Common myeloid progenitor, CD34-positive (primary cell): Measurements from ENCODE around the gene MCTP2.

Experiments used
- CTCF ChIA-PET: fragments of 350-600 bp; sonication (Branson Sonifier 250); formaldehyde crosslinking; loops from one replicate; lab custom pipeline; 2021; ENCODE audit warnings: antibody characterized with exemption; lab: Charles Lee
- POLR2A ChIA-PET: fragments of 350-600 bp; sonication (Branson Sonifier 250); formaldehyde crosslinking; loops from one replicate; lab custom pipeline; 2021; ENCODE audit warnings: antibody characterized with exemption; lab: Charles Lee
- DNase-seq, 3 donors: peaks; one replicate each; pipeline versions ENCODE4 v3.0.0 to v3.0.0-alpha.2; 2013
- H3K27ac ChIP-seq, 2 experiments: 1 replicate in 1 of 2; 2 replicates in 1 of 2; pipeline ENCODE4 v1.7.0; 2013; ENCODE audit warnings: inconsistent platforms in 2 of 2, low read length in 2 of 2, mild to moderate bottlenecking in 2 of 2, low read depth in 1 of 2, moderate library complexity in 1 of 2; ENCODE audit not compliant: severe bottlenecking in 2 of 2, insufficient read depth in 1 of 2, poor library complexity in 1 of 2
- H3K27me3 ChIP-seq, 5 experiments: replicated peaks in 2 of 5; 1 replicate in 3 of 5; 2 replicates in 2 of 5; pipeline versions ENCODE4 v1.6.1 to v1.7.0; 2013; ENCODE audit warnings: low read length in 4 of 5, mild to moderate bottlenecking in 2 of 5, moderate library complexity in 2 of 5, inconsistent platforms in 1 of 5; ENCODE audit not compliant: insufficient read depth in 5 of 5, control insufficient read depth in 4 of 5
- H3K36me3 ChIP-seq, 4 experiments: 1 replicate in 2 of 4; 2 replicates in 2 of 4; pipeline versions ENCODE4 v1.6.1 to v1.7.0; 2013; ENCODE audit warnings: low read length in 3 of 4, control low read depth in 1 of 4, mild to moderate bottlenecking in 1 of 4; ENCODE audit not compliant: control insufficient read depth in 4 of 4, insufficient read depth in 4 of 4
- H3K4me1 ChIP-seq, 4 experiments: 1 replicate in 3 of 4; 2 replicates in 1 of 4; pipeline versions ENCODE4 v1.6.1 to v1.7.1; 2013; ENCODE audit warnings: low read length in 3 of 4, mild to moderate bottlenecking in 3 of 4, control low read depth in 1 of 4, inconsistent platforms in 1 of 4, moderate library complexity in 1 of 4; ENCODE audit not compliant: control insufficient read depth in 4 of 4, insufficient read depth in 4 of 4; ENCODE audit errors: control extremely low read depth in 1 of 4
- H3K4me3 ChIP-seq, 7 experiments: 1 replicate in 4 of 7; 2 replicates in 3 of 7; pipeline versions ENCODE4 v1.5.1 to v1.7.0; 2013; ENCODE audit warnings: mild to moderate bottlenecking in 7 of 7, low read length in 6 of 7, moderate library complexity in 6 of 7, inconsistent platforms in 2 of 7, low read depth in 2 of 7, control low read depth in 1 of 7; ENCODE audit not compliant: insufficient read depth in 4 of 7, control insufficient read depth in 1 of 7; ENCODE audit errors: extremely low read depth in 1 of 7
- H3K9me3 ChIP-seq, 5 experiments: 1 replicate in 4 of 5; 2 replicates in 1 of 5; pipeline versions ENCODE4 v1.6.1 to v1.7.1; 2013; ENCODE audit warnings: low read length in 4 of 5, mild to moderate bottlenecking in 2 of 5, inconsistent platforms in 1 of 5, low read depth in 1 of 5, moderate library complexity in 1 of 5; ENCODE audit not compliant: control insufficient read depth in 4 of 5, insufficient read depth in 2 of 5; ENCODE audit errors: control extremely low read depth in 1 of 5
- WGBS: methylation state at CpG from one replicate; pipeline ENCODE4 v1.1.5; 2013; ENCODE audit not compliant: insufficient coverage; 5-methylcytosine and 5-hydroxymethylcytosine counted together

MCTP2 gene

GRCh38 chr15:94451466-94451865 is 220.1 kb downstream of the MCTP2 start:
- POLR2A ChIA-PET: no interaction called here
- CTCF ChIA-PET: no interaction called here
- Histone ChIP-seq H3K9me3 (peaks cover 0 to 10% (median 1%) of the 10 kb centered on the region in 5 experiments), H3K27ac (no peak overlapping the region), H3K4me1 (peaks cover 0 to 10% (median 5%) of the 10 kb centered on the region in 4 experiments), H3K36me3 (peaks cover 2 to 34% (median 22%) of the 10 kb centered on the region in 4 experiments), H3K4me3 (no peak overlapping the region), H3K27me3 (no peaks in the 10 kb centered on the region)
- no peak for DNase-seq
- no CpG with 5 or more reads among the region's 1 CpG for WGBS

- H3K36me3 ChIP-seq: peaks cover under 1 to 43% (median 29%) of the 10 kb centered on the region in 4 experiments
- WGBS: 100% methylated on average over 1 of the region's 1 CpG
- H3K4me1 ChIP-seq: peaks cover 0 to 12% (median 8%) of the 10 kb centered on the region in 4 experiments
- peaks cover 0 to 10% (median 1%) of the 10 kb centered on the region in 5 experiments for H3K9me3 ChIP-seq
- DNase-seq: no peak
- ChIA-PET CTCF (no interaction called here), POLR2A (no interaction called here)
- H3K4me3 ChIP-seq: no peak overlapping the region
- no peaks in the 10 kb centered on the region for H3K27me3 ChIP-seq
- H3K27ac ChIP-seq: no peak overlapping the region
Measured at GRCh38 chr15:94453227-94453988, 222.0 kb downstream of the MCTP2 start.

DNA sequence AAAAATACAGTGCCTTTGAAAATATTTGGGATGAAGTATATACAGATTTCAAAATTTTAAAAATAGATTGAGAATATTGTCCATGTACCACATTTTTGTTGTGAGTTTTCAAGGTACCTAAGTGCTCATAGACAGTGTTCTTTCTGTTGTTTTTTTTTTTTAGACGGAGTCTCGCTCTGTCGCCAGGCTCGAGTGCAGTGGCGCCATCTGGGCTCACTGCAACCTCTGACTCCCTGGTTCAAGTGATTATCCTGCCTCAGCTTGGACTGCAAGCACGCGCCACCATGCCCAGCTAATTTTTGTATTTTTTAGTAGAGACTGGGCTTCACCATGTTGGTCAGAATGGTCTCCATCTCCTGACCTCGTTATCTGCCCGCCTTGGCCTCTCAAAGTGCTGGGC is 223.9 kb downstream of the MCTP2 start:
- Histone ChIP-seq H3K9me3 (peaks cover 0 to 10% (median 1%) of the 10 kb centered on the region in 5 experiments), H3K27me3 (no peaks in the 10 kb centered on the region), H3K4me1 (peaks cover 0 to 12% (median 8%) of the 10 kb centered on the region in 4 experiments), H3K4me3 (no peak overlapping the region), H3K27ac (no peak overlapping the region), H3K36me3 (peaks cover 6 to 56% (median 38%) of the 10 kb centered on the region in 4 experiments)
- no peak for DNase-seq
- ChIA-PET CTCF (no interaction called here), POLR2A (no interaction called here)
- 99% methylated on average over 7 of the region's 9 CpGs for WGBS

DNA sequence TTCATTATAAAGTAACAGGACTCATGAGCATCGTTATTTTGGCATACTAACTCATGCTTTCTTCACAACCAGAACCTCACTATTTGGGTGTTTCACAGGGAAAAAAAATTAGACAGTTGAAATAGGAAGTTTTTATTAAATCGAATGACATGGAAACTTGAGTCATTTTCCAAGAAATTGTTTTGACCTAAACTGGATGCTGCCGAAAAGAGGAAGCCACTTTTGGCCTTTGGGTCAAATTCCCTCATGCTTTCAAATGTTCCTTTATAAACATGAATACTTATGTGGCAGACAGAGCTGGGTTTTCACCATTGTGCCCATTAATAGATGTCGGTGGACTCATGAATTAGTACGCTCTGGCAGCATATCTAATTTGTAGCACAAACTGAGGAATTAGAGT is 224.9 kb downstream of the MCTP2 start:
- POLR2A ChIA-PET: no interaction called here
- Histone ChIP-seq H3K4me3 (no peak overlapping the region), H3K27me3 (no peaks in the 10 kb centered on the region), H3K36me3 (peaks cover 9 to 63% (median 40%) of the 10 kb centered on the region in 4 experiments), H3K27ac (no peak overlapping the region), H3K4me1 (peaks cover 0 to 12% (median 8%) of the 10 kb centered on the region in 4 experiments), H3K9me3 (peaks cover 0 to 10% (median 1%) of the 10 kb centered on the region in 5 experiments)
- WGBS: 29% methylated on average over 4 of the region's 5 CpGs
- peak in 2 of 3 donors; percentile 6 to 21 for DNase-seq
- CTCF ChIA-PET: no interaction called here

DNA sequence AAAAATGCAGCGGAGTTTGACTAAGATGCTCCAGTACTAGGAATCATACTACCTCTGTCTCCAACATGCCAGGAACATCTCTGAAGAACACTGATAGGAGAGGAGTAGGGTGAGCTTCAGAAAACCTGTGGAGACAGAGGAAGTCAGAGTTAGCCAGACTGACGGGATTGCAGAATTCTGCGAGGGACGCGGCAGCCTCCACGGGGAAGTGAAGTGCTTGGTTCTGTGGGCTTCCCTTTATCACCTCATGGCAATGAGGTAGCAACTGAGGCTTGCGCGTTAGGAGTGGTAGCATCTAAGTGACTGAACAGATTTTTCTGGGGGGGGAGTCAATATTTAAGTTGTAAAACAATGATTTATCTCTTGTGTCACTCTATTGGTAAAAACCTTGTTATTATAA is 226.3 kb downstream of the MCTP2 start:
- peaks cover 0 to 12% (median 8%) of the 10 kb centered on the region in 4 experiments for H3K4me1 ChIP-seq
- no peak for DNase-seq
- CTCF ChIA-PET: interaction anchor here (0.6 to 1.7 kb wide), 2 partner anchors 14 to 1423 kb away, joined by 3 read pairs; no protein-coding TSS in a partner anchor
- no peak overlapping the region for H3K4me3 ChIP-seq
- H3K36me3 ChIP-seq: peaks cover 9 to 65% (median 40%) of the 10 kb centered on the region in 4 experiments
- POLR2A ChIA-PET: no interaction called here
- peaks cover 0 to 10% (median 1%) of the 10 kb centered on the region in 5 experiments for H3K9me3 ChIP-seq
- no peaks in the 10 kb centered on the region for H3K27me3 ChIP-seq
- WGBS: 100% methylated on average over 2 of the region's 8 CpGs
- H3K27ac ChIP-seq: no peak overlapping the region

GRCh38 chr15:94460624-94461023 is 229.3 kb downstream of the MCTP2 start:
- WGBS: no CpG with 5 or more reads among the region's 1 CpG
- DNase-seq: no peak
- POLR2A ChIA-PET: no interaction called here
- H3K4me3 ChIP-seq: no peak overlapping the region
- CTCF ChIA-PET: no interaction called here
- peaks cover 0 to 16% (median 8%) of the 10 kb centered on the region in 4 experiments for H3K4me1 ChIP-seq
- H3K27me3 ChIP-seq: no peaks in the 10 kb centered on the region
- H3K27ac ChIP-seq: no peak overlapping the region
- peaks cover 9 to 53% (median 29%) of the 10 kb centered on the region in 4 experiments for H3K36me3 ChIP-seq
- no peaks in the 10 kb centered on the region for H3K9me3 ChIP-seq

- no peak for DNase-seq
- Histone ChIP-seq H3K27me3 (no peaks in the 10 kb centered on the region), H3K4me3 (no peak overlapping the region), H3K9me3 (no peaks in the 10 kb centered on the region), H3K36me3 (peaks cover 2 to 42% (median 19%) of the 10 kb centered on the region in 4 experiments), H3K4me1 (peaks cover 0 to 26% (median 9%) of the 10 kb centered on the region in 4 experiments), H3K27ac (no peak overlapping the region)
- POLR2A ChIA-PET: no interaction called here
- CTCF ChIA-PET: interaction anchor here (1.1 to 1.4 kb wide), 2 partner anchors 13 to 303 kb away, joined by 3 to 4 read pairs; no protein-coding TSS in a partner anchor
- WGBS: no CpG with 5 or more reads among the region's 1 CpG
Measured at GRCh38 chr15:94467034-94467433, 235.7 kb downstream of the MCTP2 start.
